GM18526 (cell line): ENCODE results near the gene MRGPRF.

Experiments used
- POLR2A ChIP-seq: IDR thresholded peaks from 3 replicates; pipeline ENCODE4 v1.6.1; 2011; ENCODE audit not compliant: insufficient read length; ENCODE audit errors: extremely low read depth

Gene MRGPRF

GRCh38 chr11:68976095-68976494 lies 37.0 kb downstream of the MRGPRF start:
- no peak for TF ChIP-seq POLR2A

DNA sequence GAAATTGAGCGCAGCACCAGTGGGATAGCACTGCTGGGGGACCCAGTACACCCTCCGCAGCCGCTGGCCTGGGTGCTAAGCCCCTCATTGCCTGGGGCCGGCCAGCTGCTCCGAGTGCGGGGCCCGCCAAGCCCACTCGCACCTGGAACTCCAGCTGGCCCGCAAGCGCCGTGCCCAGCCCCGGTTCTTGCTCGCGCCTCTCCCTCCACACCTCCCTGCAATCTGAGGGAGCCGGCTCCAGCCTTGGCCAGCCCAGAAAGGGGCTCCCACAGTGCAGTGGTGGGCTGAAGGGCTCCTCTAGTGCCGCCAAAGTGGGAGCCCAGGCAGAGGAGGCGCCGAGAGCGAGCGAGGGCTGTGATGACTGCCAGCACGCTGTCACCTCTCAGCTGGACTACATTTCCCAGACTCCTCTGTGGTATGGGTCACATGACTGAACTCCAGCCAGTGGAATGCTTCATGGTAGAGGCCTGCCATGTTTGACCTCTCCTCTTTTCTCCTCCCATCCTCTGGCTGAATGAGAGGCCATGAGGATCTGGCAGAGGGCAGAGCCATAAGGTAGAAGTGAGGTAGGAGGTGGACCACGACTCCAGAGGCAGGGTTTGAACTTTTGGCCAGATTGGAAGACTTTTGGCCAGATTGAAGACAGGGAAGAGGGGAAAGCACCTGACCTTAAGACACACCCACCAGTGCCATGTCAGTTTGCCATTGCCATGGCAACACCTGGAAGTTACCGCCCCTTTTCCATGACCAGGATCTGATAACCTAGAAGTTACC lies 38.4 kb downstream of the MRGPRF start:
- no peak for TF ChIP-seq POLR2A

DNA sequence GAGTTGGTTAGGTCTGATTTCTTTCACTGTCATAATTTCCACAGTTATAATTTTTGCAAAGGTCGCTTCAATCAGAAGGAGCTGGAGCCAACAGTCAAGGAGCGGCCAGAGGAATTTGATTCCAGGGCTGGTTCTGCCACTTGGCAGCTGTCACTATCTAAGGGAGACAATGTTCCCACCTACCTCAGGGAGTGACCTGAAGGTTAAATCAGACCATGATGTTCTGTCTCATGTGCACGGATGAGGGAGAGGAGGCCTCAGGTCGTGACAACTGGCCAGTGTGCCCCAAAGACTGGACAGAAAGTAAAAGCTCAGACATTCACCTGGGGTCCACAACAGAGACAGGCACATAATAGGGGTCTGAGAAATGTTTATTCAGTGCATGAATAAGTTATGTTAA lies 39.8 kb downstream of the MRGPRF start:
- TF ChIP-seq POLR2A = no peak

DNA sequence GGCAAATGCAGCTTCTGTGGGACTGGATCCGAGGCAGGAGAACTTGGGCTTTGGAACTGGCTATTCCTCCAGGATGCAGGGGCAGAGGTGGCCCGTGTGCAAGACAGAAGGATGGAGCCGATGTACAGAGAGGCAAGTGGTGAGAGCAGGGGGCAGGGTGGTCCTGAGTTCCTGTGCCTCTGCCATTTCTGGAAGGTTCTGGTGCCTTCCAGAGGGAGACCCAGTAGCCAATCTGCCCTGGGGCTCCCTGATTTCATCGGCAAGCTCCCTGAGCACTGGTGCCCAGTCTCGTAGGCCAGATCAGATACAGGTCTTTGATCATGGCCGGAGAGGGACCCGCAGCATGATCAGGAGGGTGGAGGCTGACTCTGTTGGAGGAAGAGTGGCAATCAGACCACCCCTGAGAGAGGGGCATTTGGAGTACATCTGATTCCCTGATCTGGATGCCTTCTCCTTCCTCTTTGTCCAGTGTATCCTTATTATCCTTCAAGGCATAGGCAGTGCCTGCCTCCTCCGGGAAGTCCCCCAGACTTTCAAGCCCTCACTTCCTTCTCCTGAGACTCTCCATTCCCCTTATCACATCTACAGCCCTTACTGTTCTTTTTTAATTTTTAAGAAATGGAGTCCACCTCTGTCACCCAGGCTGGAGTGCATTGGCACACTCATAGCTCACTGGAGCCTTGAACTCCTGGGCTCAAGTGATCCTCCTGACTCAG lies 42.0 kb downstream of the MRGPRF start:
- TF ChIP-seq POLR2A = no peak

DNA sequence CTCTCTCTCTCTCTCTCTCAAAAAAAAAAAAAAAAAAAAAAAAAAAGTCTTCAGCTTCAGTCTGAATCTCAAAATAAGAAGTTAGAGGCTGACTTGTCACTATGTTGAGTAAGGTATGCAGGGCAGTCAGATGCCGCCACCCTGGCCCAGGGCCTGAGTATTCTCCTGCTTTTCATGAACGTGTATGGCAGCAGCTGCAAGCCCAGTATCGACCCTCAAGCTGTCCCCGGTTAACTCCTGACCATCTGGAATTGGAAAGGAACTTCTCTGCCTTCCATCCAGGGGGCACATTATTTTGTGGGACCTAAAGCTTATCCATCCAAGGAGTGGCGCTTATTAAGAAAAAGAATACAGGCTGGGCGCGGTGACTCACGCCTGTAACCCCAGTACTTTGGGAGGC lies 43.7 kb downstream of the MRGPRF start:
- TF ChIP-seq POLR2A = no peak

DNA sequence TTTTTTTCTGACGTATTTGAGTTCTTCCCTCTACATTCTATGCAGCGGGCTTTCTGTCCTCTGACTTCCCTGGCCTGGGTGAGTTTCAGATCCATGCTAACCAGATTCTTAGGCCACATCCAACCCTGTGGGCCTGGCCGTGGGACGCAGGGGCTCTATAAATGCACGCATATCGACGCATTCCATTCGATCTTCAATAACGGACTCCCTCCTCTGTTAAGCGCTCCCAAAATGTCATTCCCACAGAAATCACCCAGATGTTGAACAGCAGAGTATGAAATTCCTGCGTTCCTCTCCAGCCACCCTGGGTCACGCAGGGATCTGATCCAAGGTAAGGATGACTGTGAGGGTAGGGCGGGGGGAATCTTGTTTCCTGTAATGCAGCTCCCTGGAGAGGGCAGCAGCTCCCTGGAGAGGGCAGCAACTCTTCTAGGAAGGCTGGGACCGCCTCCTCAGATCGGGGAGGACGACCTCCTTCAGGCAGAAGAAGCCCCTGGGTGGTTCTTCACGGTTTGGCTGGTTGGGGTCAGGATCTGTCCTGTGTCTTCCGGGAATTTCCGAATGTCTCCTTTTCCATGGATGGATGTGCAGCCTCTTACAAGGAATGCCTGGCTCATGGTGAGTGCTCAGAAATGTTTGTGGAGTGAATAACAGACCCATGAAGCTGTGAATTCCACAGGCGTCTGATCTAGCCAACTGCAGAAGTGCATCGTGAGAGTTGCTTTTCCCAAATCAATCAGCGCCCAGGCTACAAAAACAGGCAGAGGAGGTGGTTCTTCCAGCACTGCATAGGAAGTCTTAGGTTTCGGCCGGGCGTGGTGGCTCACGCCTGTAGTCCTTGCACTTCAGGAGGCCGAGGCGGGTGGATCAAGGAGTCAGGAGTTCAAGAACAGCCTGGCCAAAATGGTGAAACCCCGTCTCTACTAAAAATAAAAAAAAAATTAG lies 44.5 kb downstream of the MRGPRF start:
- TF ChIP-seq POLR2A = no peak

DNA sequence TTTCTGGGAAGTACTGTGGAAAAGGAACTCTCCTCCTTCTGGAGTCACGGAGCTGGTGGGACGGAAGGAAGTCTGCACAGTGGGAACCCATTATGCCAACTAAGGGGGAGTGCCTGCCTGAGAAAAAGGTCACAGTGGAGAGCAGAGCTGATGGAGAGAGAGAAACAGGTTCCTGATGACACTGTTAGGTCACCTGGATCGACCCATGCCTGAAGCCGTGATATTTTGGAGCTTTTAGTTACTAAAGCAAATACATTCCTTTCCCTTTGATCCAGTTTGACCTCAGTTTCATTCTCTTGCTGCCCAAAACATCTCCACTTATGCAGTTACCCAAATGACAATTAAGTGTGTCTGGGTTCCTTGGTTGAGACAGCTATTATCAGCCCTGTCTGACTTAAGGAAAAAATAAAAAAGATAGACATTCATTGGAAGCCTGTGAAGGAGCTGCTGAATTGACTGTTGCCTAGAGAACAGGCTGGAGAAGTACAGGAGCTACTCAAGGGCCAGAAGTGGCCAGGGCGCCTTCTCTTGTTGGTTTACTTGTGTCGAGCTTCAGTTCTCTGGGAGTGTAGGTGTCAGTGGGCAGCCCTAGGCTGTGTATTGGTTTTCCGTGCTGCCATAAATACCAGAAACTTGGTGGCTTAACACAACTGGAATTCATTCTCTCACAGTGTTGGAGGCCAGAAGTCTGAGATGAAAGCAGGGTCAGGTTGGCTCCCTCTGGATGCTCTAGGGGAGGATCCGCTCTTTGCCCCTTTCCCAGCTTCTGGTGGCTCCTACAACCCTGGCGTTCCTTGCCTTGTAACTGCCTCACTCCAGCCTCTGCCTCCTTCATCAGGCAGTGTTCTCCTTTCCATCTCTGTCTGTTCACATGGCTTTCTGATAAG lies 45.9 kb downstream of the MRGPRF start:
- TF ChIP-seq POLR2A = no peak

DNA sequence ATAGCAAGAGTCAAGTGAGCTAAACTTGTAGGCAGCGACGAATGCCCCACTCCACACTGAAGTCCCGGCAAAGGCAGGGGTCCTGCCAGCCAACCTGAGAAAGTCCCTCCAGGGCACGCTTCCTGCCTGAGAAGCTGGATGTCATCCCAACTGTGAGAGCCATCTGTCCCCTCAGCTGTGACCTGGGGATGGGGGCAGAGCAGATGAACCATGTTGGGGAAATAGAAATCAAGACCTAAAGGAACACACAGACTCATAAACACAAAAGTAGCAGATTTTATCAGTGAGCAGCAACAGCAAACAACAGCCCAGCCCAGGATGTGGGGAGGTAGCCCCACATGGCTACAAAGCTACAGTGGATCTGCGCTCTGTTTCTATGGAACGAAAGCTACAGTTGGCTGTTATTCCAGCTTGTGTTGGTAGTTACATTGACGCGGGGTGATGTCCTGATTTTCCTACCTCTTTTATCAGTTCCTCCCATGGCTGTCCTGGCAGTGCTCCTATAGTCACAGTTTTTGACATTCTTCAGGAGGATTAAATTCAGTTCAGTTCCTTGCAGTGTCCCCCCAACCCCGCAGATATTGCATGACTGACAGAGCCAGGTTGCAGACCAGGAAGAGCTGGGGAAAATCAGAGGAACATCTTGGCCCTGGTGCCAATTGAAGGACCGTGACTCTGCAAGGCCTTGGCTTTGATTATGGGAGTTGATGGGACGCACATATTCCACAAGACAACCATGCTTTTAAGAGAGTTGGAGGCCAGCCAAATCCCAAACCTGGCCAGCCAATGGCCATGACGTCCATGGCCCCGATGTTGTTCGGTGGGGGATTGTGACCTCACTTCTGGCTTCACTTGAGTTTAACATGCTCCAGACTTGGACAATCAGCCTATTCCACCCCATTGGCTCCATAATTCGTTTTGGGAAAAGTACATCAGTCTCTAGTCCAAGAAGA lies 46.9 kb downstream of the MRGPRF start:
- no peak for TF ChIP-seq POLR2A

- TF ChIP-seq POLR2A = no peak
Measured at GRCh38 chr11:68963779-68964178, 49.3 kb downstream of the MRGPRF start.

- no peak for TF ChIP-seq POLR2A
Measured at GRCh38 chr11:68962527-68963250, 50.4 kb downstream of the MRGPRF start.

DNA sequence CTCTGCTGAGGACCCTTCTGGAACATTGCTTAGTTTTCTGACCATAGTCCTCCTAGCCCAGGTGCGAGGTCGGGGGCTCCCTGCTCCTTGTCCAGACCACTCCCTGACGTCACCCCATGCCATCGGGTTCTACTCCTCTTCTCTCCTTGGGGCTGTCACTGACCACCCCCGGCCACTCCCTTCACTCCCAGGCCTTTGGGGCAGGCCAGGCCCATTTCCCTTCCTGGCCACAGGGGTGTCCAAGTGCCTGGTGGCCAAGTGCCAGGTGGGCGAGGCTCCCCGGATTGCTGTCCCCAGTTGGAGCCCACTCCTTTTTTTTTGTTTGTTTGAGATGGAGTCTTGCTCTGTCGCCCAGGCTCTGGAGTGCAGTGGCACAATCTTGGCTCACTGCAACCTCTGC lies 51.8 kb downstream of the MRGPRF start:
- TF ChIP-seq POLR2A = no peak

GRCh38 chr11:68960294-68961071 lies 52.6 kb downstream of the MRGPRF start:
- TF ChIP-seq POLR2A = no peak
